CD4-positive, alpha-beta T cell treated with Interleukin-12 subunit alpha and Interleukin-12 subunit beta, for 1 hour (primary cell): ENCODE measurements around the gene NGFR.

Source experiments
- DNase-seq: peaks from one replicate; pipeline ENCODE4 v3.0.0-alpha.2; 2020

NGFR gene

DNA sequence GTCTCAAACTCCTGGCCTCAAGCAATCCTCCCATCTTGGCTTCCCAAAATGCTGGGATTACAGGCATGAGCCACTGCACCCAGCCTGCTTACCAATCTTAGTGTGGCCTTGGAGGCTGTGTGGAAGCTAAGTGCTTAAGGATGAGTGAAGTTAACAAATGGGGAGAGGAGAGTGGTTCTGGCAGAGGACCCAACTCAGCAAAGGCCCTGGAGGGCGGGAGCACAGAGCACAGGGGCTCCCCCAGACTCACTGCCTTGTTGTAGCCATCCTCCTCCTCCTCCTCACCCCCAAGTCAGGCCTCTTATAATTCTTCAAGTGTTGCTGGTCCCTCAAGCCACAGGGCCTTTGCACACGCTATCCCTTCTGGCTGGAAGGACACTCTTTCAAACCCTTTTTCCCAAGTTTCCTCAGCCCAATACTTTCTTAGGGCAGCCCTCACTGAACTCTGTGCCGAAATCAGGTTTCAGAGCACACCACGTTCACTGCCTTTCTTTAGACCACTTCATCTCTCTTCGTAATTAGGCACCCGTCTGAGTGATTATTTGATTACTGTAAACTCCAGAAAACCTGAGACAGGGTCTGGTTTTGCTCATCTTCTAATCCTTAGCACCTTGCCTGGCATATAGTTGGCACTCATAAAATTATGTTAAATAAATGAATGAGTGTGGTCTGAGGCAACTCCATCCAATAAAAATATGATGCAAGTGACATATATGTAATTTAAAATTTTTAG lies 23.4 kb downstream of the NGFR start:
- DNase-seq: no peak

DNA sequence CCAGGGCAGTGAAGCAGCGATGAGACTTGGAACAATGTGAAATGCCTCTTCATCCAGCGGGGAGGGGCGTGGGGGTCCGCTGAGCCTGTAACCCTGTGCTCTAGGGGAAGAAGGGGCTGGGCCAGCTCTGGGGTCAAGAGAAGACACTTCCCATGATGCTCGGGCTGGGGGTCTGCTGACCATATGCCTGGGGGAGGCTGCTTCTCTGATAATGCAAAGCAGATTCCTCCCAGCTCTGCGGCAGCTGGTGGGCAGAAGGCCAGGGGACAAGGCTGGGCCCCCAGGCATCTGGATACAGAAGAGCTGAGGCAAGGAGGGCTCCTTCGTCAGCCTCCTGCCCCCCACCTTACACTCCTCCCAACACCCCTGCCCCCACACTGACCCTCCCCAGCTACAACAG lies 24.7 kb downstream of the NGFR start:
- DNase-seq: no peak

DNA sequence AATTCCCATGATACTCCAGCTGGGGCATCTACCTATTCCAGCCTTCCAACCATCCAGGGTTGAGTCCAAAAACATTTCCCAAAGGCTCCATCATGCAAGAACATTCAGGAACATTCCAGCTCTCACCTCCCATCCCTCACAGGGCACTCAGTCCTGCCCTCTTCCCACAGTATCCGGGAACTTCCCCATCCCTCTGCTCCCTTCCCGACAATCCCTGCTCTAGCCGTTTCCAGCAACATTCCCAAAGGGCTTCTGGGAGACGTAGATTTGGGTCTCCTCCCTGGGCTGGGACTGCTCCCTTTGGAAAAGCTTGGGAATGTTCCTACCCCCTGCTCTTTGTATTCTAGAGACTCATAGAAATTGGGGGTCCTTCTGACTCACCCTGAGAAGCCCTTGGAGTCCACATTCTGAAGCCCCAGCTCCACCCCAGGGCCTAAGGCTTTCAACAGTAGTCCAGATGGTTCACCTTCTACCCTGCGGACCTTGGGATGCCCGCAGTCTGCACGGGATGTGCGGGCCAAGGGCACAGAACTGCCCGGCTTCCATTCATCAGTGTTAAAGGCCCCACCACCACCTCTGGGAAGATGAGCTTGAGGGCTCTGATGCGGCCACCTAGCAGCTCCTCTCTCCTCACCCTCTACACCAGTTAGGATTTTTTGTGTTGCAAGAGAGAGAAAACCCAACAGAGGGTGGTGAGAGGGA lies 25.4 kb downstream of the NGFR start:
- no peak for DNase-seq

DNA sequence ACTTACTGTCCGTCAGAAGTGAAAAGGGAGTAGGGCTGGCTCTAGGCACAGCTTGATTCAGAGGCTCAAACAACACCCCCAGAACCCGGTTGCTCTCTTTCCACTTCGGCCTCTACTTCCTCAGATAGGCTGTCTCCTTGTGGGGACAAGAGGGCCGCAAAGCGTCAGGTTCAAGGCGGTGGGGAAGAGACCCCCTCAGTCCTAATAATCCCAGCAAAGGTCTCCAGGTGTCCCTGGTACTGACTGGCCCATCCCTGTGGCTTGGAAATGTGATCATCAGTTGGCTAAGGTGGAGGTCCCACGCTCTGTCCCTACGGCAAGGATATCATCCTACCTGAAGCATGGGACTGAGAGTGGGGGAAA lies 26.0 kb downstream of the NGFR start:
- no peak for DNase-seq

DNA sequence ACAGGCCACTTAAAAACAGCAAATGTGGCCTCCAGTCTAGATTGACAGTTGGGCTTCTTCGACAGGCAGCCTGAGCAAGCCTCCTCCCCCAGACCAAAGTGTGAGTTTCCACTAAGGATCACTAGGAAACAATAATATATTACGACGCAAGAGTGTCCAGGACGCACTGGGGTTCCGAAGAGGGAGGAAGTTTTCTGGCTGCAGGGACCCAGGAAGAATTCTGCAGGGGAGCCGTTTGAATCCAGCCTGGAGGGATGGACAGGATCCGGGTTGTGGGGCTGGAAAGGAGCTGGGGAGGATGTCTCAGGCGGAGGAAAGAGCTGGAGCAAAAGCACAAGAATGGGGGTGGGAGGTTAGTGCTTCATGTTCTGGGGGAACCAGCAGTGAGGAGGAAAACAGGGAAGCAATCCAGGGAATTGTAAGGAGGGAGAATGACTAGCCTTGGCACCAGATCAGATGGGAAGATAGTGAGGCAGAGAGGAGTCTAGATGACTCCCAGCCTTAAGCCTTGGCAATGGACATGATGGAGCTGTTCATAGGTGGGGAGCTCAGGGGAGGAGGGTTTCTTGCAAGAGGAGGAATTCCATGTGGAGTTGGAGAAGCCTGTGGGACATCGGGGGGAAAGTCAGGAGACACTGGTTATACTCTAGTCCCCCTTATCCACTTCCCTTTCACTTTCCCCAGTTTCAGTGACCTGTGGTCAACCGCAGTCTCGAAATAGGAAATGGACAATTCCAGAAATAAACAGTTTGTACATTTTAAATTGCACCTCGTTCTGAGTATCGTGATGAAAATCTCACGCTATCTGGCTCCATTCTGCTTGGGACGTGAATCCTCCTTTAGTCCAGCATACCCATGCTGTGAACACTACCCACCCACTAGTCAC lies 26.6 kb downstream of the NGFR start:
- DNase-seq: no peak

DNA sequence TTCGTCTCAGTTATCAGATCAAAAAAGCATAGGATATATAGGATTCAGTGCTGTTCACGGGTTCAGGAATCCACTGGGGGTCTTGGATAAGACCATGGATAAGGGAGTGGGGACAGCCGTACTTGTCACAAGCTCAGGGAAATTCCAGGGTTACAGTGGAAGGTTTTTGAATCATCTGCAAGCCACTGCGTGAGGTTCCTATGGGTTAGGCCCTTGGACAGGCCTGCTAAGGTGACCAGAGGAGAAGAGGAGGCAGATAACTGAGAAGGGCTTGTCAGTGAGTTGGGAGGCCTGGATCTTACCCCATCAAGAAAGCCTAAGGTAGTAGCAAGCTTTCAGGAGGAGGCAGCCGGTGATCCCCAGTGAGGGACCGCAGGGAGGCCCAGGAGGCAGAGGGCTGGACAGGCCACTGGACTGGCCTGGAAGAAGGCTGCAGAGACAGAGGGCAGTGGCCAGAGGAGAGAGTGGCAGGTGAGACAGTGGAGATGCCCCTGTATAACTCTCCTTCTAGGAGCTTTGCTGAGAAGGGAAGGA lies 27.3 kb downstream of the NGFR start:
- no peak for DNase-seq

DNA sequence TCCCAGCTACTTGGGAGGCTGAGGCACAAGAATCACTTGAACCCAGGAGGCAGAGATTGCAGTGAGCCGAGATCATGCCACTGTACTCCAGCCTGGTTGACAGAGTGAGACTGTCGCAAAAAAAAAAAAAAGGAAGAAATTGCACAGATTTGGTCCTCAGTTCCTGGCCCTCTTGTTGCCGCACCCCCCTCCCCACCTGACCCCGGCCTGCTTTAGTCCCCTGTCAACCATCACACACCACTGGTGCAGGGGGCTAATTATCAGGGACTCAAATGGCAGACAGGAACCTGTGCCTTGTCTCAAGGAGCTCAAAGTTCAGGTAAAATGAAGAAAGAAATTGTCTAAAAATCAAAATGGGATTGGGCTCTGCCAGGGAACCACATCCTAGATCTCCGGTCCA lies 28.1 kb downstream of the NGFR start:
- DNase-seq: no peak

DNA sequence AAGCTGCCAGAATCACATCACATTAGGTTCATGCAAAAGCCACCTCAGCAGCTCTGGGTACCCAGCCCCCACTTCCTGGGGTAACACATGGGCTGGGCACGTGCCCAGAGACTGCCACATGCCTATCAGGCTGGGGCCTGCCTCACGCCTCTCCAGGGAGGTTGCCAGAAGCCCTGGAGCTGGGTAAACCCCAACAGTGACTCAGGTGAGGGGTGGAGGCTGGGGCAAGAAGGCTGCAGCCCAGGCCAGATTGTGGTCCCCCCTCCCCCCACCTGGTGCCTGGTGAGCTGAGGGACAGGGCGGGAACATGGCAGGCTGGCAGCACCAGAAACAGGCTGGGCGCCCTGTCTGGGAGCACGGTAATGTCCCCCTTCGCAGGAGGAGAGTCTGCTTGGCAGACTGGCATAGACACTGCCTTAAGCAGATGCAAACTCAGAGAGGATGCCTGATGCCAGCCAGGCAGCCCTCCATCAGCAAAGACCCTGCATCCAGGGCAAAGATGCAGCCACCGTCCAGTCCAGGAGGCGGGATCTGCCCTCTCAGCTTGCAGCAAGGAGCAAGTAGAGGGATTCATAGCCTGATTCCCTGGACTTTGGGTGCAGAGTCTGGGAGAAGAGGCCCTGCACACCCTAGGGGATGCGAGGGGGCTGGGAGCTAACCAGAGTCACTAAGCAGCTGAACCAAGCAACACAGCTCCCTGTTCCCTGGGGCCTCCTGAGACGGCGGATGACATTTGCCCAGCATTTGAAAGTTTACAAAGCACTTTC lies 28.8 kb downstream of the NGFR start:
- no peak for DNase-seq

DNA sequence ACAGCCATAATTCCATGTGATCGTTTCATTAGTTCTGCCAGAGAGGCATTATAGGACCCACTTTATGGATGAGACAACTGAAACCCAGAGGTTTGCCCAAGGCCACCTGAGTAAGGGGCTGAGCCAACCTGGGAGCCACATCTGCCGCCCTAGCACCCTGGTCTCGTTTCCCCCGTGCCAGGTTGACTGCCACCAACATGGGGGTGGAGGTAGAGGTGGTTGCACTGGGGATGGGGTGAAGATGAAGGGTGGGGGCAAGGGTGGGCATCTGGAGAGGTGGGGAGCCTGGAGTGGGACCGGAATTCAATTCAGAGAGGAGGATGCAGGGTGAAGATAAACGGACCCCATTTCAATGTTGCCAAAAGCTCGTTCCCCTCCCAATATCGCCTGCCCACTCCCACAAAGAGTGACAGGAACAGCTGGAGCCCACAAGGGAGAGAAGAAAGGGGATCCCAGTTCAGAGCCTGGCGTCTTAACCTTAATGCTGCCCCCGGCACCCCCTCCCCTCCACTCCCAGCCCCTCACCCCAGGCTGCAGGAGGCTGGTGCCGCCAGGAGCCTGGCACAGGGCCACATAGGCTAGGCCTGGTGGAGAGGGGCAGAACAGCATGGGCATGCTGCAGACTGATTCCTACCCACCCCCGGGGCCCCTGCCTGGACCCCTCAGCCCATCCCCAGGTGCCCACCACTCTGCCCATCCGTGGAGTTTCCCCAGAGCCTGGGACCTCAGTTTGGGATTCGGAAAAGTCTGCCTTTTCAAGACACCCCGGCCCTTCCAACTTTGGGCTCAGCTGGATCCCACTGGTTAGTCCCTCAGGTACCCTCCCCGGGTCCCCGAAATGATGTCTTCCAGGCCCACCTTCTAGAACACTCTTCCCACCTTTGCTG lies 29.6 kb downstream of the NGFR start:
- no peak for DNase-seq

DNA sequence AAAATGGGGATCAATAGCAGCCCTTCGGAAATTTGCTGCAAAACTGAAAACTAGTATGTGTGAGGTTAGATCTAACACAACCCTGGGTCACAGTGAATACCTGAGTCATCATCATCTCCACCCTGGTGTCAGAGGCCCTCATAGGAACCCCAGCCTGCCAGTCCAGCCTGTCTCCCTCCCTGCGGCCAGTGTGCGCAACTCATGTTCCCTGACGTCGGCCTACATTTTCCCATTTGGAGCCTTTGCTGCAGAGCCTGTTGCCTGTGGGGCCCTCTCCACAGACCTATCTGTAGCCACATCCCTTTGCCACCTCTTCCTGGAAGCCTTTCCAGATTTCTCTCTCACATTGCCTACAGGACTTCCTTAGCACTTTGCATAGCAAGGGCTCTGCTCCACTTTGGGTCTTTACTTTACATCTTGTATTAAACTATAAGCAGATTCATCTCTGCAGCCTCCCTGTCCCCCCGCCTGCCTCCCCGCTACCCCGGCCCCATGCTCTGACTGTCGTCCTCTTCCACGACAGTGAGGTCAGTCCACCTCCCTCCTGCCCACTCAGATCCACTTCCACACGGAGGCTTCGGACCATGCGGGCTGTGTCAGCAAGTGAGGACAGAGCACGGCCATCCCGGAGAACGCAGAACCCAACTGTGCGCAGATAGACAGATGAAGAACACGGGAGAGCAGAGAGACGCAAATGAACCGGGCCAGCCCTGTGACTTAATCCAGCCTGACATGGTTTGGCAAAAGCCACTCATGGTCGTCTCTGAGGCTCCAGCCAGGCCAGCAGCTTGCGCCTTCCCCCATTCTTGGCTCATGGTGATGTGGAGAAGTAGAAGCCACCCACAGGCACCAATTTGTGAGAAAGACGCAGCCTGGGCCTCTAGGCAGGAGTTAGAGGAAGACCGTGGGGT lies 31.0 kb downstream of the NGFR start:
- no peak for DNase-seq

DNA sequence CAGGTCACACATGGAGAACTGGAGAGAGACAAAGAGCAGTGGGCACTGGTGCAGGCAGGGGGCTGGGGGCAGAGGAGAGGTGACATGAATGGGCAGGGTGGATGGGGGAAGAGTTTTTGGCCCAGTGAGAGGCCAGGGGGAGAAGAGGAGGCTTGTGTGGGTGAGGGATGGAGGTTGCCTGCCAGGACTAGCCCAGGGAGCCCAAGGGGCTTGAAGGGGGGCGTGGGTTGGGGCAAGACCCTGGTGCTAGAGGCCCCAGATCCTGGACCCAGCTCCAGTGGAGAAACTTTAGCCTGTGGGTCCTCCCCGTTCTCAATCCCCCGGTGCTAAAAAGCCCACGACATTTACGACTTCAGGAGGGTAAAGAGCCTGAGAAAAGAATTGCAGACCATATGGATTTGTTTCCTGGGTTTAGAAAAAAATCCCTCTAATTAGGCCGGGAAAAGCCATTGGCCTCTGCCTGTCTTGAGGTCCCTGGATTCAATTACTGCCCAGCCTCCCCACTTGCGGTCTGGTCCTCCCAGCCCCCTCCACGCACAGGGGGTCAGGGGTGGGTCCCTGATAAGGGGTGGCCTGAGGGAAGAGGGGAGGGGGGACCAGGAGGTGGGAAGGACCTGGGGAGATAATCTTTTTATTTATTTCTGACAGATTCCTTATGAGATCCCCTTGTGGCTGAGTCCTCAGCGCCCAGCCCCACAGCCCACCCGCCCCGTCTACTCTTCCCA lies 33.0 kb downstream of the NGFR start:
- DNase-seq: no peak

DNA sequence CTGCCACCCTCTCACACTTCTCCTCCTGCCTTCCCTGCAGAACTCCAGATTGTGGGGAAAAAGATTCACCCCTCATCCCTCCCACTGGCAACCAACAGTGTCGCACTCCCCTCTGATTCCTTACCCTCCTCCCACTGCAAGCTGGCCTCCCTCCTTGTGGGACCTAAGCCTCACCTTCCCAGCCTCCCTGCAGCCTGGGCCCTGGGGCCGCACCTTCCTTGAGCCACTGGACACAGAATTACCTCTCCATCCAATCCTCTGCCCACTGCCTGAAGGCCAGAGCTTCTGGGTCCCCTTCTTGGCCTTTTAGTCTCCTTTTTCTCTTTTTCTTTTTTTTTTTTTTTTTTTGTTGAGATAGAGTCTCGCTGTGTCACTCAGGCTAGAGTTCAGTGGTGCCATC lies 33.9 kb downstream of the NGFR start:
- DNase-seq: no peak

DNA sequence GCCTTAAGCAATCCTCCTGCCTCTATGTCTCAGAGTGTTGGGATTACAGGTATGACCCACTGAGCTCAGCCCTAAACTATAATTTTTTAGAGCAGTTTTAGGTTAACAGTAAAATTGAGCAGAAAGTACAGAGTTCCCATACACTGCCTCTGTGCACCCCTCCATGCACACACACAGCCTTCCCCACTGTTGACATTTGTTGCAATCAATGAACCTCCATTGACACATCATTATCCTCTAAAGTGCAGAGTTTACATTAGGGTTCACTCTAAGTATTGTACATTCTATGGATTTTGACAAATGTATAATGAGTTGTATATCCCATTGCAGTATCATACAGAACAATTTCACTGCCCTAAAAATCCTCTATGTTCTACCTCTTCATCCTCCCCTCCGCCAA lies 35.0 kb downstream of the NGFR start:
- DNase-seq: no peak

DNA sequence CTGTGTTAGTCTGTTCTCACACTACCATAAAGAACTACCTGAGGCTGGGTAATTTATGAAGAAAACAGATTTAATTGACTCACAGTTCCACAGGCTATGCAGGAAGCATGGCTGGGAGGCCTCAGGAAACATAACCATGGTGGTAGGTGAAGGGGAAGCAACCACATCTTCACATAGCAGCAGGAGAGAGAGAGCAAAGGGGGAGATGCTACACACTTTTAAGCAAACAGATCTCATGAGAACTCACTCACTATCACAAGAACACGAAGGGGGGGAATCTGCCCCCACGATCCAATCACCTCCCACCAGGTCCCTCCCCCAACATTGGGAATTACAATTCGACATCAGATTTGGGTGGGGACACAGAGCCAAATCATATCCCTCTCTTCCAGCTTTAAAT lies 48.8 kb downstream of the NGFR start:
- no peak for DNase-seq

DNA sequence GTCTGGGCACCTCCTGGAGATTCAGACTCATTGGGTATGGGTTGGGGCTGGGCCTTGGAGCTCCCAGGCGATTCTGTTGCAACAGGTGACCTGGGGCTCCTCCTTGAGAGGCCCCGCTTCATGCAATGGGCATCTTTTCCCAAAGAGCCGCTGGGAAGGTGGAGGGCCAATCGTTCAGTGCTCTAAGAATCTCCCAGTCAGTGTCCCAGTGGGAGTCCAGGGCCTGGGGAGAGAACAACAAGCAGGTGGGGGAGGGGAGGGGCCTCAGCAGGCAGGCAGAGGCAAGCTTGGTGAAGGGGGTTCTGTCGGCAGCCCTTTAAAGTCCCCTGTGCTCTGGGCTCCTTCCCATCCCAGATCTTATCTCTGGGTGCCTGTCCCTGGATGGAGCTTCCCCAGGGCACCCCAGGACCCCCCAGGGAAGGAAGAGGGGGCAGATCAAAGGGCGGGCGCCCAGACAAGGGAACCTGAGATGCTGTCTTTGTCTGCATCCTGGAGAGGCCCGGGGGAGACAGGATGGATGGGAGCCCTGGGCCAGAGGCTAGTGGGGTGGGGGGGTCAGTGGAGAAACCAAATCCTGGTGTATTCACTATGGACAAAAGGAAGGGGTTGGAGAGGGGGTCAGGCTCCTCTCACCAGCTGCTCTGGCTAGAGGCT lies 50.0 kb downstream of the NGFR start:
- DNase-seq: no peak

DNA sequence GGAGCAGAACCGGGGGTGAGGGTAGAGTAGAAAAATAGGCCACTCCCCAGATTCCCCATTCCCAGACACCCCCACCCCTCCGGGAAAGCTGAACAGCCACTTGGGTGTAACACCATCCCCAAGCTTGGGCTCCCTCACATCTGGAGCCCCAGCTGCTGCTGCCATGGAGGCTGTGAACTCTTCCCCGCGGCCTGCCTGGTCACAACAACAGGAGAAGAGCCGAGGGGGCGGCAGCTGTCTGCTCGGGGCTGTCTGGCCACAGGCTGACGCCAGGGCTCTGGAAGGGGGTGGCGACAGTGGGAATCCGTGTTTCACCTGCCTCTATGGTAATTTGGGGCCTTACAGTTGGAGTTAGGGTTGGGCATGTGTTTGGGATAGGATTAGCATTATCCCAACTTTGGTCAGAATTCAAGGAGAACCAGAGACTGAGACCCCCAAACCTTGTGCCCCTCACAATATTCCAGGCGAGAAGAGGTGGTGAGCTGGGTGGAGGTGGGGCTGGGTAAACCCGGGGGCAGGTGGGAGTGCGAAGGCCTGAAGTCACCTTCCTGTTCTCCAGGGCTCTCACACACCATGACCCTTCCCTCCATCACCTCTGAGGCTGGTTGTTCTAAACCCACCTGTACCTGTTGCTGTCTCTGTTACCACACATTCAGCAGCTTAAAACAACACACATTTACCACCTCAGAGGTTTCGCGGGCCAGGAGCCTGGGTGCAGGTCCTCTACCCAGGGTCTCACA lies 50.9 kb downstream of the NGFR start:
- DNase-seq: no peak

DNA sequence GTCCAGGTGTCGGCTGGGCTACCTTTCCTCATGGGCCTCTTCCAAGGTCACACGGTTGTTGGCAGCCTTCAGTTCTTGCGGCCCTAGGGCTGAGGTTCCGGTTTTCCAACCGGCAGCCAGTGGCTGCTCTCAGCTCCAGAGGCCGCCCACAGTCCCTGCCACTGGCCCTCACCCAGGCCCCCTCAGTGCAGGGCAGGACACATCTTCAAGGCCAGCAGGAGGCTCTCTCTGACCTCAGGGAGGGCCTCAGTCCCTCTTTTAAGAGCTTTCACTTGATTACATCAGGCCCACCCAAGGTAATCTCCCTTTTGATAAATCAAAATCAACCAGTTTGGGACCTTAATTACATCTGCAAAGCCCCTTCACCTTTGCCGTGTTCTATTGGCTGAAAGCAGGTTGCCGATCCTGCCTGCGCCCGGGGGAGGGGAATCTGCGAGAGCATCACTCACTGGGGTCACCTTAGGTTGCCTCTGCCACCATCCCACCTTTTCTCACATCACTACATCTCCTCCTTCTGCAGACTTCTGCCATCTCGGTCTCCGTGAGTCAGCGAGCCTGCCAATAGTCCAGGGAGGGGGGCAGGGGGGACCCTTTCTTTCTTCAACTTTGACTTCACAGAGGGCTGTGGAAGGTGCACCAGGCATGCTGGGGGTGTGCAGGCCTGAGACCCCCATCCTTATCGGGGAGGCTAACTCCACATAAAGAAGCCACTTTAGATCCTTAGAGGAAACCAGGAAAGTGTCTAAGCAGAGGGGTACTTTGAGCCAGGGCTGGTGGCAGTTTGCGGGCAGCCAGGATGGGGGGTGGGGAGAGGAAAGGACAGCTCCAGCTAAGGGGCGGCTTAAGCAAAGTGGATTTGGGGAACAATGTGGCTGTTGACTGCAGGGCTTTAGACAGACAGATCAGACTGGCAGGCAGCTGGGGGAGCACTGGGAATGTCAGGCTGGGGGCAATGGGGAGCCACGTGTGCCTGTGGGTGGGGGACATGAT lies 51.7 kb downstream of the NGFR start:
- no peak for DNase-seq
